IPS DF 4.7 (cell line): ENCODE results near the gene NTM.

Experiments used
- DNase-seq: peaks from one replicate; pipeline ENCODE4 v3.0.0-alpha.2; 2013; ENCODE audit warnings: low spot score; ENCODE audit errors: extremely low read depth

NTM gene

GRCh38 chr11:131816051-131816450, 445.6 kb downstream of the NTM start:
- no peak for DNase-seq

GRCh38 chr11:131817687-131818188, 447.3 kb downstream of the NTM start:
- DNase-seq: no peak

GRCh38 chr11:131819865-131820264, 449.4 kb downstream of the NTM start:
- DNase-seq: no peak

- no peak for DNase-seq
These were observed 452.1 kb downstream of the NTM start for GRCh38 chr11:131822506-131822905.

GRCh38 chr11:131823772-131824171, 453.4 kb downstream of the NTM start:
- no peak for DNase-seq

GRCh38 chr11:131824771-131825170, 454.4 kb downstream of the NTM start:
- DNase-seq: no peak

GRCh38 chr11:131827430-131827829, 457.0 kb downstream of the NTM start:
- DNase-seq: no peak

GRCh38 chr11:131829725-131830124, 459.3 kb downstream of the NTM start:
- DNase-seq: no peak

GRCh38 chr11:131832079-131832478, 461.7 kb downstream of the NTM start:
- no peak for DNase-seq

- DNase-seq: no peak
These were observed 463.0 kb downstream of the NTM start for GRCh38 chr11:131833366-131833765.

GRCh38 chr11:131837562-131837961, 467.1 kb downstream of the NTM start:
- DNase-seq: no peak

- DNase-seq: no peak
These were observed 467.6 kb downstream of the NTM start for GRCh38 chr11:131838016-131838415.

- DNase-seq: no peak
These were observed 468.9 kb downstream of the NTM start for GRCh38 chr11:131839326-131839725.

- no peak for DNase-seq
These were observed 470.1 kb downstream of the NTM start for GRCh38 chr11:131840545-131840944.

- no peak for DNase-seq
These were observed 470.6 kb downstream of the NTM start for GRCh38 chr11:131841028-131841427.

- no peak for DNase-seq
These were observed 471.7 kb downstream of the NTM start for GRCh38 chr11:131841925-131842635.

- peak; percentile 58 for DNase-seq
These were observed 474.8 kb downstream of the NTM start for GRCh38 chr11:131845255-131845654.

GRCh38 chr11:131849485-131849884, 479.1 kb downstream of the NTM start:
- no peak for DNase-seq

- DNase-seq: no peak
These were observed 480.1 kb downstream of the NTM start for GRCh38 chr11:131850507-131850906.

GRCh38 chr11:131851964-131852755, 481.7 kb downstream of the NTM start:
- no peak for DNase-seq

- no peak for DNase-seq
These were observed 482.3 kb downstream of the NTM start for GRCh38 chr11:131852757-131853156.

- no peak for DNase-seq
These were observed 484.0 kb downstream of the NTM start for GRCh38 chr11:131854391-131854790.

- no peak for DNase-seq
These were observed 484.9 kb downstream of the NTM start for GRCh38 chr11:131855320-131855719.
